SU-DHL-6 (cell line): ENCODE results near the gene TRIM43.
"Not testable (repeated sequence)": the region's sequence is repeated elsewhere in the genome, so short reads cannot be mapped to it uniquely, and the experiment has no call there.

Experiments used
- H2AFZ ChIP-seq: fragments of 200-600 bp; sonication (generic); 2 replicates; pipeline ENCODE4 v1.6.1; 2014; ENCODE audit warnings: low read depth, mild to moderate bottlenecking, moderate library complexity, mixed read lengths, antibody characterized with exemption, low read length; ENCODE audit not compliant: severe bottlenecking
- H3F3A ChIP-seq: fragments of 200-600 bp; shearing (Covaris generic); 2 replicates; pipeline ENCODE4 v1.6.0; 2016; ENCODE audit warnings: antibody characterized with exemption, mild to moderate bottlenecking; ENCODE audit not compliant: insufficient read depth
- H3K27ac ChIP-seq: fragments of 200-600 bp; sonication (generic); 2 replicates; pipeline ENCODE4 v1.5.1; 2016; ENCODE audit warnings: low read depth, mild to moderate bottlenecking, low read length, moderate library complexity, mixed read lengths
- H3K27me3 ChIP-seq: fragments of 200-600 bp; sonication (generic), shearing (Covaris generic); 2 replicates; pipeline ENCODE4 v1.6.0; 2014; ENCODE audit warnings: mild to moderate bottlenecking, low read length
- H3K36me3 ChIP-seq: fragments of 200-600 bp; sonication (generic); 2 replicates; pipeline ENCODE4 v1.6.1; 2014; ENCODE audit warnings: mild to moderate bottlenecking, low read length, mixed read lengths
- H3K4me2 ChIP-seq: fragments of 300-600, 200-600 bp; shearing (Covaris generic), sonication (generic); 2 replicates; pipeline ENCODE4 v1.6.0; 2014; ENCODE audit warnings: low read length, low read depth, mild to moderate bottlenecking; ENCODE audit not compliant: poor library complexity, severe bottlenecking
- H3K4me3 ChIP-seq: fragments of 200-600 bp; sonication (generic); 2 replicates; pipeline ENCODE4 v1.5.1; 2014; ENCODE audit warnings: antibody characterized with exemption, low read length, mild to moderate bottlenecking, mixed read lengths; ENCODE audit not compliant: insufficient read depth, poor library complexity, severe bottlenecking
- H3K79me2 ChIP-seq: fragments of 200-600 bp; sonication (generic); 2 replicates; pipeline ENCODE4 v1.6.1; 2014; ENCODE audit warnings: mild to moderate bottlenecking, low read length, moderate library complexity; ENCODE audit not compliant: insufficient read depth
- H3K9ac ChIP-seq: fragments of 200-600 bp; sonication (generic); 2 replicates; pipeline ENCODE4 v1.7.0; 2014; ENCODE audit warnings: mild to moderate bottlenecking, low read length
- H3K9me2 ChIP-seq: fragments of 200-600 bp; sonication (generic); replicated peaks from 2 replicates; pipeline ENCODE4 v1.6.1; 2014; ENCODE audit warnings: low read length; ENCODE audit not compliant: insufficient read depth
- H3K9me3 ChIP-seq: fragments of 200-600 bp; sonication (generic); 2 replicates; pipeline ENCODE4 v1.6.1; 2014; ENCODE audit warnings: low read length, mixed read lengths; ENCODE audit not compliant: insufficient read depth
- H4K20me1 ChIP-seq: fragments of 200-600 bp; sonication (generic); 2 replicates; pipeline ENCODE4 v1.6.1; 2014; ENCODE audit warnings: low read depth, mild to moderate bottlenecking, antibody characterized with exemption, low read length, moderate library complexity, mixed read lengths

The TRIM43 gene

DNA sequence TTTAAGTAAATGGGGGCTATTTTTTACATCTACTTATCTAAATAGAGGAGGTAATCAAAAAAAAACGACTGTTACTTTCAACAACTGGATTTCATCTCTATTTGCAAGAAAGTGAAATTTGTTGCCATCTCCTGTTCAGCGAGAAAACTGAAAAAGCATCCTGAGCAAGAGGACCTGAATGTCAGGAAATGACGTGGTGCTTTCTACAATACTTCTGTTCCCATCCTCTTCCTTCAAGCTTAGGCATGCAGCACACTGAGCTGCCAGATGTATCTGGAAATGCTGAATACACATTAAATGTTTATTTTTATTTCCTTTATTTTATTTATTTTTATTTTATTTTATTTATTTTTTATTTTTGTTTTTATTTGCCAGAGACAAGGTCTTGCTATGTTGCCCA is 21.2 kb downstream of the TRIM43 start:
- not testable (repeated sequence) for H3F3A ChIP-seq, H3K79me2 ChIP-seq, H3K36me3 ChIP-seq, H3K4me3 ChIP-seq, H4K20me1 ChIP-seq, H3K4me2 ChIP-seq, H3K27me3 ChIP-seq, H2AFZ ChIP-seq, H3K9ac ChIP-seq, H3K27ac ChIP-seq, H3K9me3 ChIP-seq, H3K9me2 ChIP-seq

DNA sequence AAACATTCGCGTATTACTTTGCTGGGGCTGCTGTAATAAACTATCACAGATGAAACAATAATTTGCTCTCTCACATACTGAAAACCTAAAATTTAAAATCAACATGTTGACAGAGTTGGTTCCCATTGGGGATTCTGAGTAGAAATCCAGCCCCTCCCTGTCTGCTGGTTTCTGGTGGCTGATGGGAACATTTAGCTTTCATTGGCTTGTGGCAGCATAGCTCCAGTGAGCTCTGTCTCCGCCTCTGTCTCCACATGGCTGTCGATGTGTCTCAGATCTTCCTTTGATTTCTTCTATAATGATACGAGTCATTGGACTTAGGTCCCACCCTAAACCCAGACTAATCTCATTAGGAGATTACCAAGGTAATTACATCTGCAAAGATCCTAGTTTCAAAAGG is 30.9 kb downstream of the TRIM43 start:
- not testable (repeated sequence) for H3K4me3 ChIP-seq, H4K20me1 ChIP-seq, H3K27me3 ChIP-seq, H3K27ac ChIP-seq, H3K9me2 ChIP-seq, H3K79me2 ChIP-seq, H3K36me3 ChIP-seq, H3K9me3 ChIP-seq, H3K4me2 ChIP-seq, H2AFZ ChIP-seq, H3F3A ChIP-seq, H3K9ac ChIP-seq

DNA sequence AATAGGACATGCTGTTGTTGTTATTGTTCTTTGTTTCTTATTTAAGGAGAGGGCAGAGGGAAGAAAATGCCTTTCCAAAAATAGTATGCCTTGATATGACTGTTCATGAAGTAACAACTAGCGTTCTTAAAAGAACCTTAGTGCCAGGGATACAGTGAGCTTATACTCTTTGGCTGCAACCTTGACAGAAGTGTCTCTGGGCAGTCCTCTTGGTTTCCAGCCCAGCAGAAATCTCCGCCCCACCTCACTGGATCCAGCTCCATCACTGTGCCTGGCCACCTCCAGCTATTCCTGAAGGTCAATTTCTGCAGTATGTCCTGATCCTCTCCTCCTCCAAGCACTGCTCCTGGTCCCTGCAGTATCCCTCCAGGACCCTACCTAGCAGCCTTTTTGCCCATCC is 39.2 kb downstream of the TRIM43 start:
- H3K27ac ChIP-seq, H3F3A ChIP-seq, H3K9me2 ChIP-seq, H4K20me1 ChIP-seq, H3K4me3 ChIP-seq, H2AFZ ChIP-seq, H3K36me3 ChIP-seq, H3K9me3 ChIP-seq, H3K79me2 ChIP-seq, H3K27me3 ChIP-seq, H3K9ac ChIP-seq, H3K4me2 ChIP-seq: not testable (repeated sequence)

DNA sequence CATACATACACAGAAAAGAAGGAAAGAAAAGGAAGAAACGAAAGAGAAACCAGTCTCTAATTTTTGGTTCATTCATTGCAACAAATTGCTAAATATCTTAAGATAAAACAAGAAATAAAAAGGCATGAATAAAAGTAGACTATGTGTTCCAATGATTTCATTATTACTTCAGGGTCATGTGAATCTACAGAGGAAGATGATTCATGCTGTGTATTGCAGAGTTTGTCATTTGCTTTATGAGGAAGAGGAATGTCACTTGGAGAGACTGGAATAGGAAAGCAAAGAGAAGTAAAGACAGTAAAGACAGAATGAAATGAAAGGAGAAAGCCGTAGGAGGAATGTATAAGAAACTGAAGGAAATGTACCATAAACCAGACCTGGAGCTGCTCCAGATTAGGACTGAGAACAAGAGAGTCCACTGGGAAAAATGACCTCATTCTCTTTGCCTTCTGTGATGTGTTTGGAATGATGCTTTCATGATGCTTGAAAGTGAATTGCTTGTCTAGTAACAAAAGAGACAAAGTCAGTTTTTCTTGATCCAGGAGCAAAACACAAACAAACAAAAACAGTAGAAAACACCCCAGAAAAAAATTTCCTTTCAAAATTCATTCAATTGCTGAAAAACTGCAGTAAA is 41.9 kb downstream of the TRIM43 start:
- H3F3A ChIP-seq, H3K9me3 ChIP-seq, H4K20me1 ChIP-seq, H3K4me3 ChIP-seq, H3K27me3 ChIP-seq, H2AFZ ChIP-seq, H3K27ac ChIP-seq, H3K9ac ChIP-seq, H3K9me2 ChIP-seq, H3K36me3 ChIP-seq, H3K79me2 ChIP-seq, H3K4me2 ChIP-seq: not testable (repeated sequence)

DNA sequence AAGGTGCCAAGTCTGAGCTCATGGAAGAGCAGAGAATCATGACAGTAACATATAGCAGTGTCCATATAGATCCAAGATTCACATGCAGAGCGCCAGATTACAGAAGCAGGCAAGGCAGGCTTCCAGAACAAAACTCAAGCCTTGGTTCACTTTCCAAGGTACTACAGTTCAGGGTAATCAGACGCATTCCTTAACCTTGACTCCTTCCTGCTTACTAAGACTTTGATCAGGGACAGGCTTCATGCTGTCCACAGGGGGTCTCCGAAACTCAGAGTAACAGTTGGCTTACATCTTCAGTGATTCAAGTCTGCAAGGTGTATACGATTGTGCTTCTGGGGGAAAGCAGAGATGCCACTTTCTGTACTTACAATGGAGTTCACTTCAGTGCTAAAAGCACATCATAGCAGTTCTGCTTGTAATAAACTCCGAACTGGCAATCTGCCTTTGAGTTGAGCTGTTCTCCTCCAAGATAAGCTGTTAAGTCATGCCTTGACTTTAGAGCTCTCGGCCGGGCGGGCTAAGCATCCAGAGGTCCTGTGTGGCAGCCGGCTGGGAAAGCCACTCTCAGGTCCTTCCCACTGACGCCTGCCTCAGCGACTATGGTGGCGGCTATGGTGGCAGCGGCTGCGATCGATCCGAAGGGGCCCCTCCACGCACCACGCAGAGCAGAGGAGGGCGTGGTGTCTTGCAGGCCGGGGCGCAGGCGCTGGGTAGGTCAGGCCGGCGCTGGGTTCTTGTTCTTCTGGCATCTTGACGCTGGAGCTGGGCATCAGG is 48.9 kb downstream of the TRIM43 start:
- not testable (repeated sequence) for H3K27me3 ChIP-seq, H3K27ac ChIP-seq, H3K4me2 ChIP-seq, H3K4me3 ChIP-seq, H3K9ac ChIP-seq, H3K9me2 ChIP-seq, H3K9me3 ChIP-seq, H3F3A ChIP-seq, H3K36me3 ChIP-seq, H4K20me1 ChIP-seq, H3K79me2 ChIP-seq, H2AFZ ChIP-seq

DNA sequence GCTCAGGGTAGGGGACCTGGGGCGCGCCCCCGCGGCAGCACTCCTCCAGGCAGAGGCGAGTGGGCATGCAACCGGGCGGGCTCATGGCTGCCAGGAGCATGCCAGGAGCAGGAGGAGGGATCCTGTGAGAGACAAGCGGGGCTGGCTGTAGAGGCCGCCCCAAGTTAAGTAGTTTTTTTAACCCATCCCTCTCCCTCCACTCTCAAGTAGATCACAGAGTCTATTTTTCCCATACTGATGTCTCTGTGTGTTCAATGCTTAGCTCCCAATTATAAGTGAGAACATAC is 49.4 kb downstream of the TRIM43 start:
- not testable (repeated sequence) for H3K9ac ChIP-seq, H4K20me1 ChIP-seq, H3K36me3 ChIP-seq, H3K4me3 ChIP-seq, H3K9me3 ChIP-seq, H3K4me2 ChIP-seq, H3K27me3 ChIP-seq, H3F3A ChIP-seq, H3K9me2 ChIP-seq, H3K79me2 ChIP-seq, H2AFZ ChIP-seq, H3K27ac ChIP-seq

DNA sequence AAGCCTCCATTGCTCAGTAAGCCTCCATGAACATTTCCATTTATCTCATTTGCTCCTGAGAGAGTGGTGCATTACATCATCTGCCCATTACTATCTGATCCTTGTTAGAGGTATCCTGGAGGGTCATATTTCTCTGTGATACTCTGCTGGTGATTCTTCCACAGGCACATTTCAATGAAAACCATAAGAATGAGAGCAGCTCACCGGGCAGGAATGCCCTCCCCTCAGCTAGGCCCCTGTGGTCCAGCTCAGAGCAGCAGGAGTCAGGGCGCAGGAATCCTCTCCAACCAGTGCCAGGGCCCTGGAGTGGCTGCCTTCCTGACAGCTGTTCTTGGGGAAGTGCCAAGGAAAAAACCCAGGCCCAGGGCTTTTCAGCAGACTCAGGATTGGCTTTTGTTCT is 50.0 kb downstream of the TRIM43 start:
- not testable (repeated sequence) for H3K27ac ChIP-seq, H3F3A ChIP-seq

DNA sequence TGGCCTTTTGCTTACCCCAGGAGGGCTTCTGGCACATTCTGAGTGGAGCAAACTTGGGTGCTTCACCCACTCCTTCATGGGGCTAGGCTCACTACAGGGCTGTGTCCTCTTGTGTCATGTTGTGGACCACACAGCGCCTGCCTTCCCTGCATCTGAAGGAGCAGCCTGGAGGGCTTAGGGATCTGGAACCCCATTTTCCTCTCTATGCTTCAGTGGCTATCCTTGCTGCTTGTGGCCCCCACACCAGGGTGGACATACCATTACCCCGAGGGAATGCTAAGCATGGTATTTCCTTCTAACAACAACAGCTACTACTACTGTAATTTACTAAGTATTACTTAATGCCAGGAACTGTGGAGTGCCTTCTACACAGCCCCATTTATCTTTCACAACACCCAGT is 50.6 kb downstream of the TRIM43 start:
- H3K27ac ChIP-seq = not testable (repeated sequence)

More for the DNA sequence above, 50.0 kb downstream of the TRIM43 start:
- H3K9me2 ChIP-seq, H3K9me3 ChIP-seq, H3K27me3 ChIP-seq, H2AFZ ChIP-seq, H3K36me3 ChIP-seq, H3K79me2 ChIP-seq, H4K20me1 ChIP-seq, H3K4me2 ChIP-seq, H3K4me3 ChIP-seq, H3K9ac ChIP-seq: not testable (repeated sequence)

More for the DNA sequence above, 50.6 kb downstream of the TRIM43 start:
- not testable (repeated sequence) for H3K27me3 ChIP-seq, H3K36me3 ChIP-seq, H3K9ac ChIP-seq, H3K4me3 ChIP-seq, H2AFZ ChIP-seq, H4K20me1 ChIP-seq, H3K9me3 ChIP-seq, H3K79me2 ChIP-seq, H3K4me2 ChIP-seq, H3F3A ChIP-seq, H3K9me2 ChIP-seq
